ENCODE results near the gene SEC23IP. TPM values are rescaled to one million over a fixed set of nuclear protein-coding genes. Genes with fewer than 3 reads are reported as not detected.
"Not testable (repeated sequence)": the region's sequence is repeated elsewhere in the genome, so short reads cannot be mapped to it uniquely, and the experiment has no call there.

The SEC23IP gene
- total RNA-seq, 2 experiments from 2014 or later = 79.8 to 88.6 TPM

GRCh38 chr10:119869398-119869797 lies 23.1 kb upstream of the SEC23IP start:
- H3K4me3 Mint-ChIP-seq = peak overlapping the region; percentile 47
- not testable (repeated sequence) for H3K27me3 Mint-ChIP-seq, H3K9me3 Mint-ChIP-seq, DNase-seq
- H3K4me1 Mint-ChIP-seq = peaks cover 39% of the 10 kb centered on the region
- peak overlapping the region; percentile 31 for H3K27ac Mint-ChIP-seq
- H3K36me3 Mint-ChIP-seq = peaks cover 35% of the 10 kb centered on the region

- Mint-ChIP-seq H3K36me3 (peaks cover 12% of the 10 kb centered on the region), H3K27me3 (no peaks in the 10 kb centered on the region), H3K4me3 (peak overlapping the region; percentile 82), H3K9me3 (no peaks in the 10 kb centered on the region), H3K4me1 (peaks cover 33% of the 10 kb centered on the region), H3K27ac (peak overlapping the region; percentile 83)
- peak; percentile 65 for DNase-seq
Observed at GRCh38 chr10:119871881-119872609, 20.5 kb upstream of the SEC23IP start.

- Mint-ChIP-seq H3K27me3 (no peaks in the 10 kb centered on the region), H3K4me1 (peaks cover 30% of the 10 kb centered on the region), H3K4me3 (peak within 1 kb of the TSS; percentile 82), H3K36me3 (peaks cover 9% of the 10 kb centered on the region), H3K27ac (peak within 1 kb of the TSS; percentile 86), H3K9me3 (no peaks in the 10 kb centered on the region)
- no peak for DNase-seq
Observed at GRCh38 chr10:119872610-119872859, 20.0 kb upstream of the SEC23IP start, which contains the start of gene MCMBP. Gene MCMBP, minus strand, starts transcription at chr10:119872843. Its CDS starts 259 bp downstream, at chr10:119872584.

GRCh38 chr10:119872860-119873681 lies 19.5 kb upstream of the SEC23IP start:
- Mint-ChIP-seq H3K4me3 (peak overlapping the region; percentile 77), H3K9me3 (no peaks in the 10 kb centered on the region), H3K36me3 (peaks cover 8% of the 10 kb centered on the region), H3K4me1 (peaks cover 27% of the 10 kb centered on the region), H3K27me3 (no peaks in the 10 kb centered on the region), H3K27ac (peak overlapping the region; percentile 86)
- DNase-seq = peak; percentile 92

GRCh38 chr10:119878524-119878923 lies 14.0 kb upstream of the SEC23IP start:
- Mint-ChIP-seq H3K4me3 (no peak overlapping the region), H3K36me3 (no peaks in the 10 kb centered on the region), H3K27me3 (no peaks in the 10 kb centered on the region)

GRCh38 chr10:119883901-119884611 lies 8.5 kb upstream of the SEC23IP start:
- H3K4me1 Mint-ChIP-seq, H3K9me3 Mint-ChIP-seq, H3K4me3 Mint-ChIP-seq, H3K27ac Mint-ChIP-seq, H3K27me3 Mint-ChIP-seq, DNase-seq, H3K36me3 Mint-ChIP-seq: not testable (repeated sequence)

More at GRCh38 chr10:119878524-119878923, 14.0 kb upstream of the SEC23IP start:
- H3K9me3 Mint-ChIP-seq = no peaks in the 10 kb centered on the region
- H3K4me1 Mint-ChIP-seq = peaks cover 5% of the 10 kb centered on the region
- DNase-seq = no peak
- H3K27ac Mint-ChIP-seq = no peak overlapping the region

- DNase-seq, H3K27me3 Mint-ChIP-seq, H3K4me3 Mint-ChIP-seq, H3K4me1 Mint-ChIP-seq, H3K27ac Mint-ChIP-seq, H3K9me3 Mint-ChIP-seq, H3K36me3 Mint-ChIP-seq: not testable (repeated sequence)
Observed at GRCh38 chr10:119886070-119886469, 6.5 kb upstream of the SEC23IP start.

- not testable (repeated sequence) for H3K9me3 Mint-ChIP-seq, H3K27me3 Mint-ChIP-seq, H3K27ac Mint-ChIP-seq, H3K36me3 Mint-ChIP-seq, H3K4me3 Mint-ChIP-seq, DNase-seq
- peaks cover 11% of the 10 kb centered on the region for H3K4me1 Mint-ChIP-seq
Observed at GRCh38 chr10:119888715-119889114, 3.8 kb upstream of the SEC23IP start.

GRCh38 chr10:119889201-119889600 lies 3.3 kb upstream of the SEC23IP start:
- not testable (repeated sequence) for DNase-seq, H3K27ac Mint-ChIP-seq, H3K9me3 Mint-ChIP-seq, H3K4me3 Mint-ChIP-seq, H3K36me3 Mint-ChIP-seq, H3K27me3 Mint-ChIP-seq
- peaks cover 16% of the 10 kb centered on the region for H3K4me1 Mint-ChIP-seq

GRCh38 chr10:119890307-119890706 lies 2.2 kb upstream of the SEC23IP start:
- H3K27ac Mint-ChIP-seq, H3K4me3 Mint-ChIP-seq, H3K9me3 Mint-ChIP-seq, H3K36me3 Mint-ChIP-seq, DNase-seq, H3K27me3 Mint-ChIP-seq: not testable (repeated sequence)
- peaks cover 22% of the 10 kb centered on the region for H3K4me1 Mint-ChIP-seq

GRCh38 chr10:119891849-119892187 lies 712 bp upstream of the SEC23IP start:
- peak overlapping the region; percentile 96 for H3K4me3 Mint-ChIP-seq
- not testable (repeated sequence) for H3K27me3 Mint-ChIP-seq, DNase-seq, H3K9me3 Mint-ChIP-seq
- peaks cover 34% of the 10 kb centered on the region for H3K4me1 Mint-ChIP-seq
- peaks cover 15% of the 10 kb centered on the region for H3K36me3 Mint-ChIP-seq
- peak overlapping the region; percentile 97 for H3K27ac Mint-ChIP-seq

GRCh38 chr10:119893074-119893473 lies 544 bp downstream of the SEC23IP start:
- Mint-ChIP-seq H3K4me1 (peaks cover 35% of the 10 kb centered on the region), H3K4me3 (peak overlapping the region; percentile 96)

GRCh38 chr10:119893845-119894427 lies 1.4 kb downstream of the SEC23IP start:
- Mint-ChIP-seq H3K27ac (peak overlapping the region; percentile 25), H3K36me3 (peaks cover 25% of the 10 kb centered on the region), H3K27me3 (no peaks in the 10 kb centered on the region), H3K4me3 (peak overlapping the region; percentile 96), H3K9me3 (peaks cover 8% of the 10 kb centered on the region), H3K4me1 (peaks cover 44% of the 10 kb centered on the region)
- DNase-seq = no peak

More at GRCh38 chr10:119893074-119893473, 544 bp downstream of the SEC23IP start:
- H3K27me3 Mint-ChIP-seq = no peaks in the 10 kb centered on the region
- peaks cover 17% of the 10 kb centered on the region for H3K36me3 Mint-ChIP-seq
- H3K9me3 Mint-ChIP-seq = peaks cover 8% of the 10 kb centered on the region
- H3K27ac Mint-ChIP-seq = peak overlapping the region; percentile 97
- DNase-seq = no peak

GRCh38 chr10:119896061-119896655 lies 3.6 kb downstream of the SEC23IP start:
- no peak for DNase-seq
- no peaks in the 10 kb centered on the region for H3K27me3 Mint-ChIP-seq
- H3K27ac Mint-ChIP-seq = no peak overlapping the region
- no peaks in the 10 kb centered on the region for H3K9me3 Mint-ChIP-seq
- H3K4me1 Mint-ChIP-seq = peaks cover 44% of the 10 kb centered on the region
- peaks cover 27% of the 10 kb centered on the region for H3K36me3 Mint-ChIP-seq
- H3K4me3 Mint-ChIP-seq = no peak overlapping the region
